CD8-positive, alpha-beta memory T cell (primary cell): ENCODE data around the gene FHL1. TPM values are rescaled to one million over a fixed set of nuclear protein-coding genes. Genes with fewer than 3 reads are reported as not detected.

ENCODE experiments used
- CTCF ChIA-PET: fragments of 350-600 bp; sonication (Branson Sonifier 250); formaldehyde crosslinking; loops from one replicate; lab custom pipeline; 2021; ENCODE audit warnings: antibody characterized with exemption; lab: Charles Lee
- POLR2A ChIA-PET: fragments of 350-600 bp; sonication (Branson Sonifier 250); formaldehyde crosslinking; loops from one replicate; lab custom pipeline; 2021; ENCODE audit warnings: antibody characterized with exemption; lab: Charles Lee
- DNase-seq, 5 donors: peaks; one replicate each; pipeline versions ENCODE4 v3.0.0 to v3.0.0-alpha.2; 2020 to 2022; ENCODE audit warnings: mixed read lengths in 1 of 5
- H3K27ac ChIP-seq: one replicate; pipeline ENCODE4 v1.7.0; 2013; ENCODE audit warnings: low read depth, mild to moderate bottlenecking, low read length, moderate library complexity
- H3K27me3 ChIP-seq: 2 replicates; pipeline ENCODE4 v1.7.0; 2013; ENCODE audit warnings: low read length, mild to moderate bottlenecking; ENCODE audit not compliant: insufficient read depth, poor library complexity, severe bottlenecking
- H3K36me3 ChIP-seq: 2 replicates; pipeline ENCODE4 v1.7.0; 2013; ENCODE audit warnings: mild to moderate bottlenecking, low read length, moderate library complexity; ENCODE audit not compliant: insufficient read depth
- H3K4me1 ChIP-seq: 2 replicates; pipeline ENCODE4 v1.7.0; 2013; ENCODE audit warnings: mild to moderate bottlenecking, low read length, moderate library complexity; ENCODE audit not compliant: insufficient read depth
- H3K4me3 ChIP-seq: 2 replicates; pipeline ENCODE4 v1.7.0; 2013; ENCODE audit warnings: mild to moderate bottlenecking, low read length
- H3K9me3 ChIP-seq: 2 replicates; pipeline ENCODE4 v1.7.0; 2013; ENCODE audit warnings: mild to moderate bottlenecking, low read length
- H3K27ac Mint-ChIP-seq, 8 donors: one replicate each; pipeline ENCODE4 v1.8.0; 2020 to 2021; ENCODE audit warnings: mixed read lengths in 8 of 8, mild to moderate bottlenecking in 6 of 8, inconsistent platforms in 3 of 8, moderate library complexity in 3 of 8
- H3K27me3 Mint-ChIP-seq, 2 donors: one replicate each; pipeline ENCODE4 v1.8.0; 2020 to 2021; ENCODE audit warnings: mixed read lengths in 2 of 2, mild to moderate bottlenecking in 1 of 2, moderate library complexity in 1 of 2
- H3K36me3 Mint-ChIP-seq, 3 donors: one replicate each; pipeline ENCODE4 v1.8.0; 2020 to 2021; ENCODE audit warnings: mixed read lengths in 3 of 3, inconsistent platforms in 1 of 3, mild to moderate bottlenecking in 1 of 3
- H3K4me1 Mint-ChIP-seq, 3 donors: one replicate each; pipeline ENCODE4 v1.8.0; 2020 to 2021; ENCODE audit warnings: mixed read lengths in 3 of 3, inconsistent platforms in 1 of 3, mild to moderate bottlenecking in 1 of 3
- H3K4me3 Mint-ChIP-seq, 7 donors: one replicate each; pipeline ENCODE4 v1.8.0; 2020 to 2021; ENCODE audit warnings: mixed read lengths in 7 of 7, mild to moderate bottlenecking in 6 of 7, moderate library complexity in 4 of 7, inconsistent platforms in 2 of 7
- H3K9me3 Mint-ChIP-seq, 5 donors: one replicate each; pipeline ENCODE4 v1.8.0; 2020 to 2022; ENCODE audit warnings: mixed read lengths in 5 of 5, mild to moderate bottlenecking in 3 of 5, moderate library complexity in 2 of 5, inconsistent platforms in 1 of 5
- polyA plus RNA-seq: library from polyadenylated mRNA; unstranded; fragments of 300-500 nt; fragmentation: Illumina TruSeq; gene quantifications from one replicate; pipeline ENCODE4 v1.2.3, GENCODE V29; 2021
- total RNA-seq, 2 experiments: library from RNA; stranded (reverse); gene quantifications; one replicate each; pipeline ENCODE4 v1.2.3, GENCODE V29; 2021

FHL1 gene
- total and polyA plus RNA-seq, 3 experiments from 2014 or later, result 7.5 to 18.5 (median 8.1) TPM

GRCh38 chrX:136115126-136115903 is 32.0 kb upstream of the FHL1 start:
- Histone ChIP-seq H3K36me3 (no peaks in the 10 kb centered on the region), H3K9me3 (no peaks in the 10 kb centered on the region), H3K27ac (no peak overlapping the region), H3K4me3 (no peak overlapping the region), H3K4me1 (no peaks in the 10 kb centered on the region), H3K27me3 (no peaks in the 10 kb centered on the region)
- Mint-ChIP-seq H3K4me1 (no peaks in the 10 kb centered on the region), H3K9me3 (peaks cover 0 to 3% (median 0%) of the 10 kb centered on the region in 5 donors), H3K36me3 (peaks cover 0 to 2% (median 0%) of the 10 kb centered on the region in 3 donors), H3K27me3 (peaks cover 0 to 5% of the 10 kb centered on the region in 2 donors), H3K27ac (no peak overlapping the region), H3K4me3 (no peak overlapping the region)
- ChIA-PET POLR2A (no interaction called here), CTCF (no interaction called here)
- DNase-seq, result no peak

- Mint-ChIP-seq H3K27me3 (peaks cover 0 to 5% of the 10 kb centered on the region in 2 donors), H3K9me3 (no peaks in the 10 kb centered on the region), H3K36me3 (peaks cover 0 to 2% (median 0%) of the 10 kb centered on the region in 3 donors), H3K27ac (no peak overlapping the region), H3K4me3 (no peak overlapping the region), H3K4me1 (no peaks in the 10 kb centered on the region)
- H3K36me3 ChIP-seq, result no peaks in the 10 kb centered on the region
- no peak for DNase-seq
- no peaks in the 10 kb centered on the region for H3K9me3 ChIP-seq
- no peaks in the 10 kb centered on the region for H3K4me1 ChIP-seq
- no peak overlapping the region for H3K27ac ChIP-seq
- ChIA-PET POLR2A (no interaction called here), CTCF (no interaction called here)
- no peaks in the 10 kb centered on the region for H3K27me3 ChIP-seq
- H3K4me3 ChIP-seq, result no peak overlapping the region
Observed at GRCh38 chrX:136115904-136116297, 31.4 kb upstream of the FHL1 start.

GRCh38 chrX:136121788-136122187 is 25.5 kb upstream of the FHL1 start:
- no peak overlapping the region for H3K27ac ChIP-seq
- no peak for DNase-seq
- Mint-ChIP-seq H3K4me1 (no peaks in the 10 kb centered on the region), H3K27ac (no peak overlapping the region), H3K27me3 (peaks cover 0 to 3% of the 10 kb centered on the region in 2 donors), H3K36me3 (peaks cover 0 to 2% (median 0%) of the 10 kb centered on the region in 3 donors), H3K9me3 (no peaks in the 10 kb centered on the region), H3K4me3 (no peak overlapping the region)
- H3K9me3 ChIP-seq, result no peaks in the 10 kb centered on the region
- no peaks in the 10 kb centered on the region for H3K4me1 ChIP-seq
- H3K27me3 ChIP-seq, result no peaks in the 10 kb centered on the region
- no peak overlapping the region for H3K4me3 ChIP-seq
- ChIA-PET POLR2A (no interaction called here), CTCF (no interaction called here)
- H3K36me3 ChIP-seq, result no peaks in the 10 kb centered on the region

- Mint-ChIP-seq H3K27me3 (peaks cover 0 to 3% of the 10 kb centered on the region in 2 donors), H3K9me3 (no peaks in the 10 kb centered on the region), H3K27ac (no peak overlapping the region), H3K4me3 (no peak overlapping the region), H3K36me3 (peaks cover 0 to 2% (median 0%) of the 10 kb centered on the region in 3 donors), H3K4me1 (no peaks in the 10 kb centered on the region)
- no peaks in the 10 kb centered on the region for H3K4me1 ChIP-seq
- POLR2A ChIA-PET, result no interaction called here
- no peak overlapping the region for H3K4me3 ChIP-seq
- H3K27me3 ChIP-seq, result no peaks in the 10 kb centered on the region
- CTCF ChIA-PET, result no interaction called here
- no peak overlapping the region for H3K27ac ChIP-seq
- H3K36me3 ChIP-seq, result no peaks in the 10 kb centered on the region
- no peaks in the 10 kb centered on the region for H3K9me3 ChIP-seq
- no peak for DNase-seq
Observed at GRCh38 chrX:136122207-136122606, 25.1 kb upstream of the FHL1 start.

GRCh38 chrX:136125106-136125505 is 22.2 kb upstream of the FHL1 start:
- Mint-ChIP-seq H3K4me3 (no peak overlapping the region), H3K36me3 (no peaks in the 10 kb centered on the region), H3K9me3 (no peaks in the 10 kb centered on the region), H3K27ac (no peak overlapping the region), H3K4me1 (no peaks in the 10 kb centered on the region), H3K27me3 (peaks cover 0 to 2% of the 10 kb centered on the region in 2 donors)
- ChIA-PET CTCF (no interaction called here), POLR2A (no interaction called here)
- Histone ChIP-seq H3K4me1 (no peaks in the 10 kb centered on the region), H3K9me3 (no peaks in the 10 kb centered on the region), H3K27ac (no peak overlapping the region), H3K27me3 (no peaks in the 10 kb centered on the region), H3K4me3 (no peak overlapping the region), H3K36me3 (no peaks in the 10 kb centered on the region)
- DNase-seq, result no peak

GRCh38 chrX:136126371-136126770 is 21.0 kb upstream of the FHL1 start:
- ChIA-PET CTCF (no interaction called here), POLR2A (no interaction called here)
- Mint-ChIP-seq H3K27ac (peak overlapping the region in 1 of 8 donors; percentile 3), H3K4me1 (no peaks in the 10 kb centered on the region), H3K36me3 (no peaks in the 10 kb centered on the region), H3K4me3 (no peak overlapping the region), H3K9me3 (no peaks in the 10 kb centered on the region), H3K27me3 (peaks cover 2% of the 10 kb centered on the region in 2 donors)
- Histone ChIP-seq H3K27me3 (no peaks in the 10 kb centered on the region), H3K9me3 (no peaks in the 10 kb centered on the region), H3K36me3 (no peaks in the 10 kb centered on the region), H3K4me3 (no peak overlapping the region), H3K27ac (no peak overlapping the region), H3K4me1 (no peaks in the 10 kb centered on the region)
- DNase-seq, result no peak

- CTCF ChIA-PET, result no interaction called here
Observed at GRCh38 chrX:136126872-136127406, 20.4 kb upstream of the FHL1 start.

GRCh38 chrX:136128743-136129142 is 18.6 kb upstream of the FHL1 start:
- no peaks in the 10 kb centered on the region for H3K27me3 ChIP-seq
- CTCF ChIA-PET, result no interaction called here
- Mint-ChIP-seq H3K9me3 (no peaks in the 10 kb centered on the region), H3K27me3 (peaks cover 0 to 3% of the 10 kb centered on the region in 2 donors), H3K4me3 (no peak overlapping the region), H3K4me1 (no peaks in the 10 kb centered on the region), H3K36me3 (no peaks in the 10 kb centered on the region), H3K27ac (no peak overlapping the region)
- POLR2A ChIA-PET, result no interaction called here
- DNase-seq, result no peak
- no peak overlapping the region for H3K4me3 ChIP-seq
- H3K27ac ChIP-seq, result no peak overlapping the region
- no peaks in the 10 kb centered on the region for H3K36me3 ChIP-seq
- no peaks in the 10 kb centered on the region for H3K4me1 ChIP-seq
- no peaks in the 10 kb centered on the region for H3K9me3 ChIP-seq

More at GRCh38 chrX:136126872-136127406, 20.4 kb upstream of the FHL1 start:
- H3K27ac ChIP-seq, result no peak overlapping the region
- H3K4me1 Mint-ChIP-seq, result no peaks in the 10 kb centered on the region
- H3K9me3 Mint-ChIP-seq, result no peaks in the 10 kb centered on the region
- POLR2A ChIA-PET, result no interaction called here
- no peak overlapping the region for H3K4me3 Mint-ChIP-seq
- H3K27ac Mint-ChIP-seq, result no peak overlapping the region
- H3K4me1 ChIP-seq, result no peaks in the 10 kb centered on the region
- no peaks in the 10 kb centered on the region for H3K36me3 ChIP-seq
- H3K27me3 ChIP-seq, result no peaks in the 10 kb centered on the region
- no peaks in the 10 kb centered on the region for H3K9me3 ChIP-seq
- peaks cover 2 to 3% of the 10 kb centered on the region in 2 donors for H3K27me3 Mint-ChIP-seq
- no peak overlapping the region for H3K4me3 ChIP-seq
- no peak for DNase-seq
- H3K36me3 Mint-ChIP-seq, result no peaks in the 10 kb centered on the region
